ENCODE measurements around the gene B3GAT2. TPM values are rescaled to one million over a fixed set of nuclear protein-coding genes. Genes with fewer than 3 reads are reported as not detected.

The B3GAT2 gene
- total RNA-seq, 1 experiment from 2014 or later: 0.22 TPM

GRCh38 chr6:70843328-70843918 is 113.4 kb downstream of the B3GAT2 start:
- Histone ChIP-seq H2BK20ac (ENCODE audit: low read depth, low read length, poor library complexity, severe bottlenecking) (no peak overlapping the region), H4K20me1 (ENCODE audit: control insufficient read depth, insufficient read depth, insufficient read length) (no peaks in the 10 kb centered on the region), H3K4ac (ENCODE audit: low read depth, low read length) (no peak overlapping the region), H3K9ac (ENCODE audit: extremely low read depth, insufficient read length, low read length) (no peak overlapping the region), H3K14ac (ENCODE audit: insufficient read depth, low read length) (no peak overlapping the region), H3K4me1 (ENCODE audit: insufficient read depth, low read length) (no peaks in the 10 kb centered on the region), H2BK120ac (ENCODE audit: low read depth, low read length, poor library complexity, severe bottlenecking) (no peak overlapping the region), H4K8ac (replicated peaks; ENCODE audit: insufficient read length, low read depth, low read length) (no peak overlapping the region), H3K4me2 (ENCODE audit: insufficient read depth, insufficient read length, low read length) (no peak overlapping the region), H4K5ac (ENCODE audit: insufficient read length, low read depth, low read length) (no peak overlapping the region), H4K91ac (ENCODE audit: insufficient read length, low read depth, low read length) (no peak overlapping the region), H3K23me2 (ENCODE audit: insufficient read length, low read depth, low read length, poor library complexity, severe bottlenecking) (no peaks in the 10 kb centered on the region), H3K79me2 (ENCODE audit: insufficient read depth, low read length) (no peaks in the 10 kb centered on the region), H3K9me3 (ENCODE audit: control insufficient read depth, low read depth, low read length) (peaks cover 11% of the 10 kb centered on the region), H3K56ac (ENCODE audit: insufficient read length, low read depth, low read length) (no peak overlapping the region), H3K27me3 (ENCODE audit: insufficient read depth, low read length) (no peaks in the 10 kb centered on the region), H3K79me1 (ENCODE audit: insufficient read depth, low read depth, low read length, poor library complexity, severe bottlenecking) (no peaks in the 10 kb centered on the region), H2BK5ac (ENCODE audit: insufficient read length, low read length) (no peak overlapping the region), H2BK15ac (ENCODE audit: low read depth, low read length) (no peak overlapping the region), H2AFZ (ENCODE audit: low read length) (no peak overlapping the region), H3K27ac (ENCODE audit: insufficient read length, low read depth, low read length) (no peak overlapping the region), H3T11ph (ENCODE audit: low read length) (no peak overlapping the region), H2BK12ac (ENCODE audit: insufficient read length, low read depth, low read length) (no peak overlapping the region), H2AK5ac (ENCODE audit: insufficient read length, low read length) (no peak overlapping the region), H3K18ac (ENCODE audit: insufficient read length, low read depth, low read length) (no peak overlapping the region), H3K23ac (ENCODE audit: insufficient read length, low read depth, low read length) (no peak overlapping the region)
- peaks cover 19 to 24% of the 10 kb centered on the region in 2 experiments for H3K4me1 Mint-ChIP-seq
- no peak overlapping the region for H3K4me3 Mint-ChIP-seq
- no CpG with 5 or more reads among the region's 4 CpGs for WGBS (ENCODE audit: extremely low coverage, insufficient read length, low lambda C conversion rate)
- H3K27ac Mint-ChIP-seq: no peak overlapping the region
- peaks cover 2% of the 10 kb centered on the region in 2 experiments; a peak in 4 of 5 replicates for H3K9me3 Mint-ChIP-seq
- DNase-seq: no peak
- no peaks in the 10 kb centered on the region for H3K27me3 Mint-ChIP-seq (ENCODE audit: low read depth)
- TF ChIP-seq CTCF (conservative IDR thresholded peaks at IDR 0.05): no peak; the same call in 2 of the 3 replicates
- peaks cover 1 to 8% (median 2%) of the 10 kb centered on the region in 3 experiments for H3K36me3 Mint-ChIP-seq (ENCODE audit: insufficient read depth in 1 of 3, low read depth in 3 of 3)

All from H9 (cell line).